Measurements from ENCODE around the gene SLC25A29. TPM values are rescaled to one million over a fixed set of nuclear protein-coding genes. Genes with fewer than 3 reads are reported as not detected.

Gene SLC25A29
- total and polyA plus RNA-seq, 2 of the 4 experiments (the other 2 are of a cell fraction) = 6.5 to 37.7 TPM

- dilution Hi-C loops (cut with HindIII; ENCODE audit: low sequenced_read_pairs, unreplicated experiment) = no loop called here
- no peaks in the 10 kb centered on the region; the same call in 1 of the 2 replicates for H4K20me1 ChIP-seq (ENCODE audit: insufficient read depth, low read length)
- DNase-seq = no peak
Observed at GRCh38 chr14:100330388-100330931, 24.2 kb upstream of the SLC25A29 start.

More at GRCh38 chr14:100330388-100330931, 24.2 kb upstream of the SLC25A29 start:
- H3K9me3 ChIP-seq (ENCODE audit: control insufficient read depth, insufficient read depth, low read length) = no peaks in the 10 kb centered on the region
- H2AFZ ChIP-seq (replicated peaks; ENCODE audit: low read length, poor library complexity) = no peak overlapping the region
- no peak for TF ChIP-seq RCOR1 (IDR thresholded peaks at IDR 0.05; ENCODE audit: insufficient replicate concordance, low read length)
- no peak for TF ChIP-seq MAZ (IDR thresholded peaks at IDR 0.05; ENCODE audit: borderline replicate concordance, low read depth, low read length)
- H4K5ac ChIP-seq (ENCODE audit: low read depth, low read length) = no peak overlapping the region
- no peaks in the 10 kb centered on the region for H3K4me1 ChIP-seq (ENCODE audit: control insufficient read depth, insufficient read depth, low read length)
- no TSS peak for BruUV-seq (replicated peaks)
- no peak overlapping the region for H4K8ac ChIP-seq (ENCODE audit: low read depth in 2 of 2, low read length in 2 of 2)
- no peak overlapping the region for H3K4ac ChIP-seq (ENCODE audit: low read depth, low read length)
- 70% methylated on average over 4 of the region's 13 CpGs; no CpG with 5 or more reads in 1 of the 2 experiments for WGBS, 2 experiments (ENCODE audit: extremely low coverage in 2 of 2, insufficient read length in 1 of 2)
- no peak overlapping the region for H3K56ac ChIP-seq (ENCODE audit: extremely low read depth, insufficient read depth, low read length)
- in situ Hi-C loops (cut with MboI; ENCODE audit: low sequenced_read_pairs) (no loop called here), intact Hi-C loops (cut with micrococcal nuclease) (no loop called here)
- no peak overlapping the region for H3K9ac ChIP-seq (ENCODE audit: low read depth, low read length)
- H3K36me3 ChIP-seq (ENCODE audit: control insufficient read depth, insufficient read depth, low read length) = peaks cover 21% of the 10 kb centered on the region
- H2AK5ac ChIP-seq (ENCODE audit: low read depth, low read length) = no peak overlapping the region
- no peak overlapping the region for H4K91ac ChIP-seq (ENCODE audit: insufficient read depth, low read depth, low read length)
- no peak overlapping the region for H3K14ac ChIP-seq (replicated peaks; ENCODE audit: low read depth, low read length)
- H2BK5ac ChIP-seq (ENCODE audit: low read depth, low read length, poor library complexity, severe bottlenecking) = no peak overlapping the region
- H3K27ac ChIP-seq (ENCODE audit: insufficient read depth, low read length) = no peak overlapping the region
- no peak overlapping the region for H3K4me3 ChIP-seq (ENCODE audit: insufficient read depth, low read depth, low read length)
- ChIA-PET POLR2A (ENCODE audit: unreplicated experiment) (interaction anchor here (0.8 kb wide), 1 partner anchor 9 kb away, joined by 3 read pairs; no protein-coding TSS in a partner anchor), CTCF (no interaction called here)
- peak; percentile 15; the same call in 1 of the 2 replicates for ATAC-seq (ENCODE audit: low read depth)
- H3K79me1 ChIP-seq (ENCODE audit: low read depth in 1 of 2, low read length in 2 of 2) = no peaks in the 10 kb centered on the region
- H3K27me3 ChIP-seq (ENCODE audit: control insufficient read depth, insufficient read depth, low read length) = no peaks in the 10 kb centered on the region
- H3K4me2 ChIP-seq (ENCODE audit: low read depth, low read length) = no peak overlapping the region
- no peak overlapping the region for H2BK120ac ChIP-seq (ENCODE audit: low read depth, low read length)
- no peaks in the 10 kb centered on the region for H3K9me1 ChIP-seq (ENCODE audit: insufficient read depth, low read length)
- H3K18ac ChIP-seq (ENCODE audit: low read depth, low read length) = no peak overlapping the region
- no peak overlapping the region for H2AK9ac ChIP-seq (replicated peaks; ENCODE audit: low read depth, low read length, poor library complexity)
- no peak overlapping the region for H2BK15ac ChIP-seq (ENCODE audit: low read depth, low read length)
- H2BK20ac ChIP-seq (ENCODE audit: low read depth, low read length) = no peak overlapping the region
- no peak overlapping the region for H3K23ac ChIP-seq (ENCODE audit: low read depth, low read length)

Data from IMR-90 (cell line).